DND-41 (cell line): ENCODE results near the gene ZFC3H1.
"Not testable (repeated sequence)": the region's sequence is repeated elsewhere in the genome, so short reads cannot be mapped to it uniquely, and the experiment has no call there.

Experiments used
- CTCF ChIP-seq: IDR thresholded peaks from 2 replicates; pipeline ENCODE4 v1.5.1; 2012; ENCODE audit warnings: borderline replicate concordance, low read length, moderate library complexity, mild to moderate bottlenecking; ENCODE audit not compliant: poor library complexity, severe bottlenecking; ENCODE audit errors: extremely low read depth
- EZH2 ChIP-seq: IDR thresholded peaks from 3 replicates; pipeline ENCODE4 v1.6.1; 2012; ENCODE audit warnings: borderline replicate concordance, low read depth, mild to moderate bottlenecking, moderate library complexity, low read length, inconsistent platforms; ENCODE audit not compliant: severe bottlenecking

GRCh38 chr12:71569885-71570284, 93.8 kb downstream of the ZFC3H1 start:
- TF ChIP-seq CTCF, EZH2: not testable (repeated sequence)
